ENCODE results near the gene JDP2.

Gene JDP2

GRCh38 chr14:75392686-75393641 is 34.9 kb upstream of the JDP2 start:
- WGBS, 2 experiments, result 77 to 78% methylated on average over 10 to 11 of the region's 11 CpGs
- Histone ChIP-seq H3K4me1 (ENCODE audit: control insufficient read depth, insufficient read depth, low read length) (no peaks in the 10 kb centered on the region), H3K4me3 (ENCODE audit: insufficient read depth, low read depth, low read length) (no peak overlapping the region), H3K27ac (ENCODE audit: insufficient read depth, low read depth, low read length, poor library complexity, severe bottlenecking) (no peak overlapping the region), H3K27me3 (ENCODE audit: control insufficient read depth, insufficient read depth, low read length, poor library complexity, severe bottlenecking) (no peaks in the 10 kb centered on the region), H3K9me3 (ENCODE audit: control insufficient read depth, low read length) (no peaks in the 10 kb centered on the region), H3K36me3 (ENCODE audit: control insufficient read depth, insufficient read depth, low read length) (no peaks in the 10 kb centered on the region)

- H3K9me3 ChIP-seq (ENCODE audit: control insufficient read depth, low read length), result no peaks in the 10 kb centered on the region
- H3K4me3 ChIP-seq (ENCODE audit: insufficient read depth, low read depth, low read length), result no peak overlapping the region
- H3K36me3 ChIP-seq (ENCODE audit: control insufficient read depth, insufficient read depth, low read length), result no peaks in the 10 kb centered on the region
- 92 to 95% methylated on average over 9 of the region's 9 CpGs for WGBS, 2 experiments
- H3K27ac ChIP-seq (ENCODE audit: insufficient read depth, low read depth, low read length, poor library complexity, severe bottlenecking), result no peak overlapping the region
- no peaks in the 10 kb centered on the region for H3K27me3 ChIP-seq (ENCODE audit: control insufficient read depth, insufficient read depth, low read length, poor library complexity, severe bottlenecking)
- H3K4me1 ChIP-seq (ENCODE audit: control insufficient read depth, insufficient read depth, low read length), result no peaks in the 10 kb centered on the region
Observed at GRCh38 chr14:75393794-75394193, 34.0 kb upstream of the JDP2 start.

- Histone ChIP-seq H3K27ac (ENCODE audit: insufficient read depth, low read depth, low read length, poor library complexity, severe bottlenecking) (no peak overlapping the region), H3K9me3 (ENCODE audit: control insufficient read depth, low read length) (no peaks in the 10 kb centered on the region), H3K36me3 (ENCODE audit: control insufficient read depth, insufficient read depth, low read length) (no peaks in the 10 kb centered on the region), H3K4me1 (ENCODE audit: control insufficient read depth, insufficient read depth, low read length) (peaks cover 6% of the 10 kb centered on the region), H3K27me3 (ENCODE audit: control insufficient read depth, insufficient read depth, low read length, poor library complexity, severe bottlenecking) (no peaks in the 10 kb centered on the region), H3K4me3 (ENCODE audit: insufficient read depth, low read depth, low read length) (no peak overlapping the region)
- 93 to 94% methylated on average over 5 of the region's 5 CpGs for WGBS, 2 experiments
Observed at GRCh38 chr14:75395862-75396261, 32.0 kb upstream of the JDP2 start.

GRCh38 chr14:75399321-75399720 is 28.5 kb upstream of the JDP2 start:
- no peaks in the 10 kb centered on the region for H3K36me3 ChIP-seq (ENCODE audit: control insufficient read depth, insufficient read depth, low read length)
- 91 to 98% methylated on average over 4 of the region's 4 CpGs for WGBS, 2 experiments
- H3K4me3 ChIP-seq (ENCODE audit: insufficient read depth, low read depth, low read length), result no peak overlapping the region
- H3K27me3 ChIP-seq (ENCODE audit: control insufficient read depth, insufficient read depth, low read length, poor library complexity, severe bottlenecking), result no peaks in the 10 kb centered on the region
- H3K4me1 ChIP-seq (ENCODE audit: control insufficient read depth, insufficient read depth, low read length), result peaks cover 13% of the 10 kb centered on the region
- H3K9me3 ChIP-seq (ENCODE audit: control insufficient read depth, low read length), result no peaks in the 10 kb centered on the region
- H3K27ac ChIP-seq (ENCODE audit: insufficient read depth, low read depth, low read length, poor library complexity, severe bottlenecking), result no peak overlapping the region

- no peak overlapping the region for H3K27ac ChIP-seq (ENCODE audit: insufficient read depth, low read depth, low read length, poor library complexity, severe bottlenecking)
- no peaks in the 10 kb centered on the region for H3K36me3 ChIP-seq (ENCODE audit: control insufficient read depth, insufficient read depth, low read length)
- no peaks in the 10 kb centered on the region for H3K27me3 ChIP-seq (ENCODE audit: control insufficient read depth, insufficient read depth, low read length, poor library complexity, severe bottlenecking)
- peaks cover 13% of the 10 kb centered on the region for H3K4me1 ChIP-seq (ENCODE audit: control insufficient read depth, insufficient read depth, low read length)
- no peaks in the 10 kb centered on the region for H3K9me3 ChIP-seq (ENCODE audit: control insufficient read depth, low read length)
- no peak overlapping the region for H3K4me3 ChIP-seq (ENCODE audit: insufficient read depth, low read depth, low read length)
- WGBS, 2 experiments, result 80% methylated on average over 7 of the region's 7 CpGs
Observed at GRCh38 chr14:75399843-75400775, 27.7 kb upstream of the JDP2 start.

- no peaks in the 10 kb centered on the region for H3K9me3 ChIP-seq (ENCODE audit: control insufficient read depth, low read length)
- H3K36me3 ChIP-seq (ENCODE audit: control insufficient read depth, insufficient read depth, low read length), result no peaks in the 10 kb centered on the region
- WGBS, 2 experiments, result 49 to 50% methylated on average over 10 of the region's 10 CpGs
- no peak overlapping the region for H3K4me3 ChIP-seq (ENCODE audit: insufficient read depth, low read depth, low read length)
- no peaks in the 10 kb centered on the region for H3K27me3 ChIP-seq (ENCODE audit: control insufficient read depth, insufficient read depth, low read length, poor library complexity, severe bottlenecking)
- peak overlapping the region; percentile 65 for H3K27ac ChIP-seq (ENCODE audit: insufficient read depth, low read depth, low read length, poor library complexity, severe bottlenecking)
- peaks cover 13% of the 10 kb centered on the region for H3K4me1 ChIP-seq (ENCODE audit: control insufficient read depth, insufficient read depth, low read length)
Observed at GRCh38 chr14:75401361-75401760, 26.5 kb upstream of the JDP2 start.

GRCh38 chr14:75402867-75403413 is 24.9 kb upstream of the JDP2 start:
- 95 to 97% methylated on average over 4 to 5 of the region's 5 CpGs for WGBS, 2 experiments
- no peaks in the 10 kb centered on the region for H3K36me3 ChIP-seq (ENCODE audit: control insufficient read depth, insufficient read depth, low read length)
- no peak overlapping the region for H3K27ac ChIP-seq (ENCODE audit: insufficient read depth, low read depth, low read length, poor library complexity, severe bottlenecking)
- peaks cover 13% of the 10 kb centered on the region for H3K4me1 ChIP-seq (ENCODE audit: control insufficient read depth, insufficient read depth, low read length)
- H3K9me3 ChIP-seq (ENCODE audit: control insufficient read depth, low read length), result no peaks in the 10 kb centered on the region
- H3K4me3 ChIP-seq (ENCODE audit: insufficient read depth, low read depth, low read length), result no peak overlapping the region
- no peaks in the 10 kb centered on the region for H3K27me3 ChIP-seq (ENCODE audit: control insufficient read depth, insufficient read depth, low read length, poor library complexity, severe bottlenecking)

GRCh38 chr14:75404847-75405246 is 23.0 kb upstream of the JDP2 start:
- WGBS, 2 experiments, result 92 to 93% methylated on average over 4 of the region's 4 CpGs
- peaks cover 13% of the 10 kb centered on the region for H3K4me1 ChIP-seq (ENCODE audit: control insufficient read depth, insufficient read depth, low read length)

GRCh38 chr14:75406102-75406501 is 21.7 kb upstream of the JDP2 start:
- WGBS, 2 experiments, result 92 to 93% methylated on average over 2 of the region's 2 CpGs
- no peaks in the 10 kb centered on the region for H3K36me3 ChIP-seq (ENCODE audit: control insufficient read depth, insufficient read depth, low read length)
- H3K4me3 ChIP-seq (ENCODE audit: insufficient read depth, low read depth, low read length), result no peak overlapping the region
- no peak overlapping the region for H3K27ac ChIP-seq (ENCODE audit: insufficient read depth, low read depth, low read length, poor library complexity, severe bottlenecking)
- no peaks in the 10 kb centered on the region for H3K27me3 ChIP-seq (ENCODE audit: control insufficient read depth, insufficient read depth, low read length, poor library complexity, severe bottlenecking)
- no peaks in the 10 kb centered on the region for H3K9me3 ChIP-seq (ENCODE audit: control insufficient read depth, low read length)
- peaks cover 8% of the 10 kb centered on the region for H3K4me1 ChIP-seq (ENCODE audit: control insufficient read depth, insufficient read depth, low read length)

More at GRCh38 chr14:75404847-75405246, 23.0 kb upstream of the JDP2 start:
- Histone ChIP-seq H3K27ac (ENCODE audit: insufficient read depth, low read depth, low read length, poor library complexity, severe bottlenecking) (no peak overlapping the region), H3K36me3 (ENCODE audit: control insufficient read depth, insufficient read depth, low read length) (no peaks in the 10 kb centered on the region), H3K27me3 (ENCODE audit: control insufficient read depth, insufficient read depth, low read length, poor library complexity, severe bottlenecking) (no peaks in the 10 kb centered on the region), H3K9me3 (ENCODE audit: control insufficient read depth, low read length) (no peaks in the 10 kb centered on the region), H3K4me3 (ENCODE audit: insufficient read depth, low read depth, low read length) (no peak overlapping the region)

- H3K9me3 ChIP-seq (ENCODE audit: control insufficient read depth, low read length), result no peaks in the 10 kb centered on the region
- H3K27ac ChIP-seq (ENCODE audit: insufficient read depth, low read depth, low read length, poor library complexity, severe bottlenecking), result no peak overlapping the region
- H3K4me1 ChIP-seq (ENCODE audit: control insufficient read depth, insufficient read depth, low read length), result peaks cover 5% of the 10 kb centered on the region
- no peaks in the 10 kb centered on the region for H3K27me3 ChIP-seq (ENCODE audit: control insufficient read depth, insufficient read depth, low read length, poor library complexity, severe bottlenecking)
- no peak overlapping the region for H3K4me3 ChIP-seq (ENCODE audit: insufficient read depth, low read depth, low read length)
- 92 to 100% methylated on average over 3 of the region's 3 CpGs for WGBS, 2 experiments
- H3K36me3 ChIP-seq (ENCODE audit: control insufficient read depth, insufficient read depth, low read length), result no peaks in the 10 kb centered on the region
Observed at GRCh38 chr14:75406856-75407255, 21.0 kb upstream of the JDP2 start.
